Ectodermal cell (in vitro differentiated cells): ENCODE measurements around the gene HOOK1.

Experiments
- H3K27ac ChIP-seq: 2 replicates; pipeline ENCODE4 v1.7.0; 2013; ENCODE audit warnings: mild to moderate bottlenecking, low read depth, low read length; ENCODE audit not compliant: insufficient read depth, poor library complexity, severe bottlenecking
- H3K27me3 ChIP-seq: 2 replicates; pipeline ENCODE4 v1.7.0; 2013; ENCODE audit warnings: mild to moderate bottlenecking, low read length; ENCODE audit not compliant: insufficient read depth, control insufficient read depth, poor library complexity, severe bottlenecking
- H3K36me3 ChIP-seq: one replicate; pipeline ENCODE4 v1.7.0; 2013; ENCODE audit warnings: low read length; ENCODE audit not compliant: control insufficient read depth, insufficient read depth
- H3K4me1 ChIP-seq: one replicate; pipeline ENCODE4 v1.7.0; 2013; ENCODE audit warnings: low read length; ENCODE audit not compliant: control insufficient read depth, insufficient read depth
- H3K4me3 ChIP-seq: 2 replicates; pipeline ENCODE4 v1.7.0; 2013; ENCODE audit warnings: low read depth, low read length, control low read depth; ENCODE audit not compliant: insufficient read depth
- H3K9me3 ChIP-seq: 2 replicates; pipeline ENCODE4 v1.7.0; 2013; ENCODE audit warnings: mild to moderate bottlenecking, low read length, moderate library complexity; ENCODE audit not compliant: control insufficient read depth
- WGBS, 2 experiments: methylation state at CpG; one replicate each; pipeline ENCODE4 v1.1.7; 2013; ENCODE audit warnings: missing lambda C conversion rate in 2 of 2; 5-methylcytosine and 5-hydroxymethylcytosine counted together

Gene HOOK1

GRCh38 chr1:59776960-59777852, 37.5 kb upstream of the HOOK1 start:
- Histone ChIP-seq H3K27ac (no peak overlapping the region), H3K27me3 (no peaks in the 10 kb centered on the region), H3K4me3 (no peak overlapping the region), H3K36me3 (no peaks in the 10 kb centered on the region), H3K9me3 (no peaks in the 10 kb centered on the region), H3K4me1 (no peaks in the 10 kb centered on the region)
- WGBS, 2 experiments: 87 to 91% methylated on average over 7 of the region's 7 CpGs

GRCh38 chr1:59779949-59780348, 34.8 kb upstream of the HOOK1 start:
- WGBS, 2 experiments: 73 to 77% methylated on average over 2 of the region's 2 CpGs
- no peaks in the 10 kb centered on the region for H3K9me3 ChIP-seq
- H3K4me1 ChIP-seq: no peaks in the 10 kb centered on the region
- no peak overlapping the region for H3K4me3 ChIP-seq
- H3K36me3 ChIP-seq: no peaks in the 10 kb centered on the region
- H3K27me3 ChIP-seq: no peaks in the 10 kb centered on the region
- H3K27ac ChIP-seq: no peak overlapping the region

GRCh38 chr1:59788825-59789224, 25.9 kb upstream of the HOOK1 start:
- no peak overlapping the region for H3K4me3 ChIP-seq
- H3K36me3 ChIP-seq: no peaks in the 10 kb centered on the region
- H3K9me3 ChIP-seq: no peaks in the 10 kb centered on the region
- no peaks in the 10 kb centered on the region for H3K4me1 ChIP-seq
- H3K27ac ChIP-seq: no peak overlapping the region
- H3K27me3 ChIP-seq: no peaks in the 10 kb centered on the region

- H3K9me3 ChIP-seq: no peaks in the 10 kb centered on the region
- H3K4me3 ChIP-seq: no peak overlapping the region
- no peaks in the 10 kb centered on the region for H3K36me3 ChIP-seq
- no peak overlapping the region for H3K27ac ChIP-seq
- H3K4me1 ChIP-seq: no peaks in the 10 kb centered on the region
- H3K27me3 ChIP-seq: no peaks in the 10 kb centered on the region
Observed at GRCh38 chr1:59798600-59798999, 16.1 kb upstream of the HOOK1 start.

- no peaks in the 10 kb centered on the region for H3K4me1 ChIP-seq
- H3K27me3 ChIP-seq: peaks cover 3% of the 10 kb centered on the region
- WGBS, 2 experiments: 98 to 100% methylated on average over 1 of the region's 1 CpG
- H3K9me3 ChIP-seq: no peaks in the 10 kb centered on the region
- no peaks in the 10 kb centered on the region for H3K36me3 ChIP-seq
- no peak overlapping the region for H3K27ac ChIP-seq
- H3K4me3 ChIP-seq: no peak overlapping the region
Observed at GRCh38 chr1:59803458-59804038, 11.2 kb upstream of the HOOK1 start.

- peaks cover 7% of the 10 kb centered on the region for H3K27me3 ChIP-seq
- H3K36me3 ChIP-seq: no peaks in the 10 kb centered on the region
- H3K9me3 ChIP-seq: no peaks in the 10 kb centered on the region
- H3K4me1 ChIP-seq: no peaks in the 10 kb centered on the region
- no peak overlapping the region for H3K4me3 ChIP-seq
- H3K27ac ChIP-seq: no peak overlapping the region
Observed at GRCh38 chr1:59804301-59804700, 10.4 kb upstream of the HOOK1 start.

- Histone ChIP-seq H3K27me3 (peaks cover 12% of the 10 kb centered on the region), H3K4me3 (no peak overlapping the region), H3K36me3 (no peaks in the 10 kb centered on the region), H3K9me3 (no peaks in the 10 kb centered on the region), H3K27ac (no peak overlapping the region), H3K4me1 (no peaks in the 10 kb centered on the region)
Observed at GRCh38 chr1:59805554-59805953, 9.2 kb upstream of the HOOK1 start.

GRCh38 chr1:59814180-59814900, 409 bp upstream of the HOOK1 start:
- Histone ChIP-seq H3K9me3 (no peaks in the 10 kb centered on the region), H3K4me1 (no peaks in the 10 kb centered on the region), H3K27me3 (peaks cover 32% of the 10 kb centered on the region)

GRCh38 chr1:59815892-59816291, 1.1 kb downstream of the HOOK1 start:
- WGBS, 2 experiments: 63 to 71% methylated on average over 3 of the region's 3 CpGs
- H3K9me3 ChIP-seq: no peaks in the 10 kb centered on the region
- peak overlapping the region; percentile 56 for H3K4me3 ChIP-seq
- H3K27ac ChIP-seq: no peak overlapping the region
- H3K36me3 ChIP-seq: no peaks in the 10 kb centered on the region
- H3K27me3 ChIP-seq: peaks cover 27% of the 10 kb centered on the region
- H3K4me1 ChIP-seq: no peaks in the 10 kb centered on the region

More at GRCh38 chr1:59814180-59814900, 409 bp upstream of the HOOK1 start:
- Histone ChIP-seq H3K36me3 (no peaks in the 10 kb centered on the region), H3K4me3 (peak overlapping the region; percentile 56), H3K27ac (no peak overlapping the region)
- 11% methylated on average over 50 of the region's 50 CpGs for WGBS, 2 experiments

GRCh38 chr1:59816318-59816878, 1.6 kb downstream of the HOOK1 start:
- 89 to 94% methylated on average over 5 of the region's 5 CpGs for WGBS, 2 experiments
- peaks cover 27% of the 10 kb centered on the region for H3K27me3 ChIP-seq
- no peak overlapping the region for H3K27ac ChIP-seq
- no peaks in the 10 kb centered on the region for H3K9me3 ChIP-seq
- no peak overlapping the region for H3K4me3 ChIP-seq
- no peaks in the 10 kb centered on the region for H3K36me3 ChIP-seq
- no peaks in the 10 kb centered on the region for H3K4me1 ChIP-seq
